GM19397 (cell line): ENCODE measurements around the gene NRG2.

Experiments used
- ATAC-seq: cut with Tn5 transposase; IDR thresholded peaks from one replicate; pipeline ENCODE4 v1.9.1; 2021; ENCODE audit warnings: mild to moderate bottlenecking, moderate library complexity; ENCODE audit not compliant: unreplicated experiment

Gene NRG2

GRCh38 chr5:139975306-139975705, 67.8 kb downstream of the NRG2 start:
- no peak for ATAC-seq

- ATAC-seq, result no peak
Measured at GRCh38 chr5:139974661-139975060, 68.4 kb downstream of the NRG2 start.

- ATAC-seq, result no peak
Measured at GRCh38 chr5:139971202-139971725, 71.8 kb downstream of the NRG2 start.

GRCh38 chr5:139969318-139969717, 73.8 kb downstream of the NRG2 start:
- no peak for ATAC-seq

GRCh38 chr5:139968547-139969261, 74.4 kb downstream of the NRG2 start:
- peak; percentile 92 for ATAC-seq

GRCh38 chr5:139967353-139967752, 75.7 kb downstream of the NRG2 start:
- no peak for ATAC-seq

GRCh38 chr5:139966856-139967255, 76.2 kb downstream of the NRG2 start:
- no peak for ATAC-seq

- ATAC-seq, result no peak
Measured at GRCh38 chr5:139964994-139965565, 78.0 kb downstream of the NRG2 start.

GRCh38 chr5:139964266-139964993, 78.7 kb downstream of the NRG2 start:
- no peak for ATAC-seq

GRCh38 chr5:139962445-139962844, 80.7 kb downstream of the NRG2 start:
- ATAC-seq, result no peak

GRCh38 chr5:139961435-139962157, 81.5 kb downstream of the NRG2 start:
- ATAC-seq, result no peak

GRCh38 chr5:139960723-139961383, 82.2 kb downstream of the NRG2 start:
- ATAC-seq, result no peak

- ATAC-seq, result no peak
Measured at GRCh38 chr5:139958432-139959148, 84.5 kb downstream of the NRG2 start.

- no peak for ATAC-seq
Measured at GRCh38 chr5:139956342-139956741, 86.8 kb downstream of the NRG2 start.

- no peak for ATAC-seq
Measured at GRCh38 chr5:139955616-139956273, 87.4 kb downstream of the NRG2 start.

GRCh38 chr5:139955053-139955605, 88.0 kb downstream of the NRG2 start:
- ATAC-seq, result no peak

- no peak for ATAC-seq
Measured at GRCh38 chr5:139954462-139954861, 88.6 kb downstream of the NRG2 start.

- ATAC-seq, result no peak
Measured at GRCh38 chr5:139954022-139954421, 89.1 kb downstream of the NRG2 start.

- ATAC-seq, result no peak
Measured at GRCh38 chr5:139952574-139952973, 90.5 kb downstream of the NRG2 start.
